ENCODE results near the gene RORB. TPM values are rescaled to one million over a fixed set of nuclear protein-coding genes. Genes with fewer than 3 reads are reported as not detected.

The RORB gene
- total RNA-seq, 4 donors from 2014 or later: 0.13 to 1.5 (median 0.50) TPM

DNA sequence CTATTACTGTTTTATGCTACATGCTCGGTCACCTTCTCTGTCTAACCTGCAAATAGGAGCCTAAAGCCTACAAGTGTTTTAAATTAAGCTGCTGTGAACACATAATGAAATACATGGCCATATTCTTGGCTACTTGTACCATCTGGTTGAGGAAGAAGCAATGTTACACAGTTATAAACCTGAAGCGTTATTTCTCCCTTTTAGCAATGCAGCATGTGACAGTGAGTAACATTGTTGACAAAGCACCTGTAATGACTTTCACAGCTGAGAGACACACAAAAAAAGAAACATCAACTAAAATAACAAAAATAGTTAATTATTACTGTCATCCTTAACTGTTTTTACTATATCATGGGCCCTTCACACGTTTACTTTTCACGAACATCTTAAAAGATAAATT is 146.9 kb downstream of the RORB start:
- DNase-seq: no peak
- TF ChIP-seq POLR2A (IDR thresholded peaks at IDR 0.05) (no peak), CTCF (IDR thresholded peaks at IDR 0.05) (no peak)
- H3K27ac ChIP-seq: no peak overlapping the region
- WGBS, 2 donors: 73 to 77% methylated on average over 4 of the region's 4 CpGs
- intact Hi-C loops (cut with DNase I): no loop called here
- no peaks in the 10 kb centered on the region for H3K9me3 ChIP-seq
- H3K27me3 ChIP-seq: no peaks in the 10 kb centered on the region
- no peaks in the 10 kb centered on the region for H3K4me1 ChIP-seq
- no peak overlapping the region for H3K4me3 ChIP-seq
- H3K36me3 ChIP-seq: no peaks in the 10 kb centered on the region

GRCh38 chr9:74645007-74645639 is 148.0 kb downstream of the RORB start:
- H3K4me3 ChIP-seq: no peak overlapping the region
- H3K36me3 ChIP-seq: no peaks in the 10 kb centered on the region
- no peak overlapping the region for H3K27ac ChIP-seq
- DNase-seq: no peak
- H3K4me1 ChIP-seq: no peaks in the 10 kb centered on the region
- WGBS, 2 donors: 64 to 76% methylated on average over 3 of the region's 3 CpGs
- intact Hi-C loops (cut with DNase I): no loop called here
- H3K27me3 ChIP-seq: no peaks in the 10 kb centered on the region
- H3K9me3 ChIP-seq: no peaks in the 10 kb centered on the region
- TF ChIP-seq POLR2A (IDR thresholded peaks at IDR 0.05): no peak
- TF ChIP-seq CTCF (IDR thresholded peaks at IDR 0.05): peak in 3 of 6 experiments; percentile 19 to 45 (median 42)

DNA sequence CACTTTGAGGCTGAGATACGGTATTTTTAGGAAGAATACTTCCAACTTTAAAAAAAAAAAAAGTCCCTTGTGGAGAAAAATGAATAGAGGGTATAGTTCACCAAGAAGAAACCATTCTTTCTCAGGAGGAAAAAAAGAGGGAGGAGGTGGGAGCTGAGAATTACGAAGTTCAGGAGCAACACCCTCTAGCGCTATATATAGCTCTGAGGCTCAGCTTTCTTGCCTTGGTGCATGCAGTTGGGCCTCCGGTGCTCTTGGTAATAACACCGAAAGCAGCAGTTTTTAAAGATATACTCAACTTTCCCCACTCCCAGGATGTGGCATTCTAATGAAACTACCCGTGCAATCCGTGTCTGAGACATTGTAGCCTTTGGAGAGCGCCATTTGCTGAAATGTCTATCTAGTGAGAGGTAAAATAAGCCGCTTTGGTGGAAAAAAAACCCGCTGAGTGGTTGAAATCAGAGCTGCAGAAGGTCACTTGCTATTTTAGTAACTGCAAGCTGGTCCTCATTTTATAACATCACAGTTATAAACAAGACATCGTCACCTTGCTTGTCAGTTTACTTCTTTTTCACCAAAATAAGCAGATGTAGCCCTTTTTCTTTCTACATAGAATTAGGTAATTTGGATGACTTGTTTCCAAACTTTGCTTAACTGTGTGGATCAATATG is 156.4 kb downstream of the RORB start:
- Histone ChIP-seq H3K27ac (no peak overlapping the region), H3K36me3 (no peaks in the 10 kb centered on the region), H3K4me1 (no peaks in the 10 kb centered on the region), H3K9me3 (no peaks in the 10 kb centered on the region), H3K27me3 (no peaks in the 10 kb centered on the region), H3K4me3 (no peak overlapping the region)
- WGBS, 2 donors: 58 to 59% methylated on average over 11 of the region's 11 CpGs
- TF ChIP-seq CTCF (IDR thresholded peaks at IDR 0.05) (no peak), POLR2A (IDR thresholded peaks at IDR 0.05) (no peak)
- DNase-seq: no peak
- intact Hi-C loops (cut with DNase I): no loop called here

DNA sequence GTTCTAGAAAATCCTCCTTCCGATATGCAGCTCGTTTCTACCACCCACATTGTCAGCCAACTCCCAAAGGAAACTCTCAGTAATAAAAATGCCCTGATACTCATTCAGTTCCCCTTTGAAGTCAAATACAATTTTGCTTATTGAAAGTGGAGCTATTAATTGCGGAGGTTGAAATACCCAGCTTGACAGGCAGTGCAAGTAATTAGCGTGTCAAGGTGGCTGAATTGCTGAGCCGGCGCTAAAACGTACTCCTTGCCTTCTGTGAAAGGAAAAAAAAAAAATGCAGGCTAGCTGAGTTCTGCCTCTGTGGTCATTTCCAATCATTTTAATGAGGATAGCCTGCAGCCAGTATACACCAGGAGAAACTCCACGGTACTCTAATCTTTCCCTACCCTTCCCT is 165.5 kb downstream of the RORB start:
- Histone ChIP-seq H3K4me3 (no peak overlapping the region), H3K36me3 (no peaks in the 10 kb centered on the region), H3K27ac (no peak overlapping the region), H3K9me3 (no peaks in the 10 kb centered on the region), H3K4me1 (no peaks in the 10 kb centered on the region), H3K27me3 (no peaks in the 10 kb centered on the region)
- intact Hi-C loops (cut with DNase I): no loop called here
- 74 to 86% methylated on average over 8 of the region's 8 CpGs for WGBS, 2 donors
- no peak for TF ChIP-seq CTCF (IDR thresholded peaks at IDR 0.05)
- no peak for TF ChIP-seq POLR2A (IDR thresholded peaks at IDR 0.05)
- no peak for DNase-seq

DNA sequence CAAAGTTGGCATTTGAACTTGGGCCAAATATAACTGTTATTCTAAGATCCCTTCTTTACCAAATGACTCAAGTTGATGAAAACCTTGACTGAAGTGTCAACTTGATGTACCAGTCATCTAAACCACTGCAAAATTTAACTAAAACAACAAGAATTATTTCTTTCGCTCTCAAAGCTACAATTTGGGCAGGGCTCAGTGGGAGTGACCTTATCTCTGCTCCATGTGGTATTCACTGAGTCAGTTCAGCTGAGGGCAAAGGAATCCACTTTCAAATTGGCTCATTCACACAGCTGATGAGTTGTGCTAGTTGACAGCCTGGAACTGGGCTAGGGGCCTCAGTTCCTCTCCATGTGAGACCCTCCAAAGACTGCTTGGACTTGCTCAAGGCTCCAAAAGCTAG is 166.3 kb downstream of the RORB start:
- Histone ChIP-seq H3K4me1 (no peaks in the 10 kb centered on the region), H3K27me3 (no peaks in the 10 kb centered on the region), H3K27ac (no peak overlapping the region), H3K9me3 (no peaks in the 10 kb centered on the region), H3K4me3 (no peak overlapping the region), H3K36me3 (no peaks in the 10 kb centered on the region)
- intact Hi-C loops (cut with DNase I): no loop called here
- TF ChIP-seq POLR2A (IDR thresholded peaks at IDR 0.05) (no peak), CTCF (IDR thresholded peaks at IDR 0.05) (no peak)
- DNase-seq: no peak
- WGBS, 2 donors: 92% methylated on average over 1 of the region's 1 CpG; no CpG with 5 or more reads in 1 of the 2 donors

Data from esophagus squamous epithelium (tissue), 5 donors.